ENCODE measurements around the gene RNF111.
A peak's percentile ranks its signal among the peaks of the same experiment; 100 is the strongest.
"Not testable (repeated sequence)": the region's sequence is repeated elsewhere in the genome, so short reads cannot be mapped to it uniquely, and the experiment has no call there.

The RNF111 gene

DNA sequence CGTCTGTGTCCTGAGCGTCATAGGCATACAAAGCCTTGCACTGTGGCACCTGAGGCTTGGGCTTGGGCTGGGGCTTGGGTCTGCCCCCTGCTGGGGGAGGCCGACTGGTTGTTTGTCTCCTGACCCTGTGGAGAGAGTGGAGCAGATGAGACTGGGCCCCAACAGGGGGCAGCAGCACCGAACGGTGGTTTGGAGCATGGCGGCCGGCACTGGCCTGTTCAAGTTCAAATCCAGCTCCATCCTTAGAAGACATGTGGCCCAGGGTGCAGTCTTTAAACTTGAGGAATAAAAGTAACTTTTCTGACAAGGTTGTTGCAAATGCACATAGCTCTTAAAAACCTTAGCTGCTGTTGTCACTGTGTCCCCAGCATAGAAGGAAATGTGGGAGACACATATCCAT lies 150.8 kb downstream of the RNF111 start:
- H3K9ac ChIP-seq, result no peak overlapping the region
- H3K36me3 ChIP-seq, result peaks cover 65 to 97% (median 76%) of the 10 kb centered on the region in 11 experiments
- no peak overlapping the region for H3K27ac ChIP-seq

DNA sequence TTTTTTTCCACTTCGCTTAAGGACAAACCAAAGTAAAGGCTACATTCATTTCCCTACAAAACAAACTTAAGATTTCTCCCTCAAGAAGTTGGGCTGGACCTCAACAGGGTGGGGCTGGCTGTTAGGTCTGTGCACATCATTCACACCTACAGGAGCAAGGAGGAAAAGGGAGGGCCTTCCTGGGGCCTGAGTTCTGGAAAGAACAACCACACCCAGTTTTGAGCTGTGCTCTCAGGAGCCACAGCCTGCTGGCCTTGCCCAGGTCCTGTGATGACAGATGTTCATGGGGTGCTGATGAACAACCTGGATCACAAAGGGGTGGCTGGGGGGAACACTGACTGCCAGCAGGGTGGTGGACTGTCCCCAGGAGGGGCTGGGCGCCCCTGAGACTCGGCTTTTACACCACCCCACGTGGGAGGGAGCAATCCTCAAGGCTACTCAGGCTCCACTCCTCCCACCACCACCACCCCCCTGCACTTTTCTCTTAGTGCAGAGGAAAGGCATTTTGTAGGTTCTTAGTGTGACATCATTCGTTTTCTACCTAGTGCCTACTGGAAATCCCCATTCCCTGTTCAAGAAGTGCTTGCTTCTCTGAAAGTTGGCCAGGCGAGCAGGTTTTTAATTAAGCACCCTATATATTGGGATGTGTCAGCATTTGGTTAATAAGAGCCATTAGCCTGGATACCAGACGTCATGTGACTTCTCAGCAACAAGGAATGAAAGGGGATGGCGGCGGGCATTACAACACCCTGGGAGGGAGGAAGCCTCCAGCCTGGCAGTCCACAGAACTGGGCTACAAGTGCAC lies 153.2 kb downstream of the RNF111 start:
- peaks cover 0 to 3% (median 0%) of the 10 kb centered on the region in 11 experiments; a peak in 1 of 22 replicates for H4K20me1 ChIP-seq
- H3K27ac ChIP-seq, result peak overlapping the region in 2 of 11 experiments; percentile 6 to 20; a peak in 1 of 22 replicates
- H3K4me3 ChIP-seq, result no peak overlapping the region
- H3K4me2 ChIP-seq, result peak overlapping the region in 2 of 11 experiments; percentile 9 to 23; a peak in 2 of 22 replicates
- peaks cover 41 to 85% (median 58%) of the 10 kb centered on the region in 11 experiments for H3K36me3 ChIP-seq
- TF ChIP-seq Cebpa-rat (IDR thresholded peaks at IDR 0.05), result no peak
- H3K9ac ChIP-seq, result peak overlapping the region in 2 of 11 experiments; percentile 7 to 25; a peak in 1 of 22 replicates
- peaks cover 0 to 25% (median 0%) of the 10 kb centered on the region in 10 experiments; a peak in 5 of 20 replicates for H3K4me1 ChIP-seq
- H3K27me3 ChIP-seq, result no peaks in the 10 kb centered on the region
- no peaks in the 10 kb centered on the region for H3K9me3 ChIP-seq (replicated peaks in 1 of 11)

More for the DNA sequence above, 150.8 kb downstream of the RNF111 start:
- H3K4me3 ChIP-seq, result no peak overlapping the region
- no peaks in the 10 kb centered on the region for H3K27me3 ChIP-seq
- no peaks in the 10 kb centered on the region for H3K9me3 ChIP-seq (replicated peaks in 1 of 11)
- H3K4me1 ChIP-seq, result peaks cover 0 to 25% (median 0%) of the 10 kb centered on the region in 10 experiments; a peak in 5 of 20 replicates
- TF ChIP-seq Cebpa-rat (IDR thresholded peaks at IDR 0.05), result no peak
- H4K20me1 ChIP-seq, result peaks cover 0 to 11% (median 0%) of the 10 kb centered on the region in 11 experiments; a peak in 1 of 22 replicates
- peak overlapping the region in 1 of 11 experiments; percentile 3; a peak in 1 of 22 replicates for H3K4me2 ChIP-seq

DNA sequence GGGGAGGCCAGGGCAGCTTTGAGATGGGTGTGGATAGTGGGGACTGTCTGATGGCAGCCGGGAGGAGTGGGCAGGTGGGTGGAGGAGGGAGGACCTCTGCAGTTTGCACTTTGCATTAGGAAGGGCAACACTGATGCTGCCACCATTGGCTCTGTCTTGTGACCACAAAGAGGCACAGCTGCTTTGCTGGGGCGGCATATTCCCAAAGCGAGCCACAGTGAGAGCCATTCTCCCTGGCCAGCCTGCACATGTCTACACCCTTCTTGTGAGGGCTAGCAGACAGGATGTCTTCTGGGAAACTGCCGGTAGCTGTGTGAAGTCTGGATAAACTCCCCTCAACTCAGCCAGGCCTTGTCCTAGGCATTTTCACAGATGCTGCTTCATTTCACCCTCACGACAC lies 155.8 kb downstream of the RNF111 start:
- Histone ChIP-seq H4K20me1 (no peaks in the 10 kb centered on the region), H3K36me3 (peaks cover 14 to 82% (median 35%) of the 10 kb centered on the region in 11 experiments), H3K27me3 (no peaks in the 10 kb centered on the region), H3K9ac (no peak overlapping the region), H3K4me1 (peaks cover 0 to 14% (median 0%) of the 10 kb centered on the region in 10 experiments; a peak in 4 of 20 replicates), H3K4me2 (no peak overlapping the region), H3K27ac (no peak overlapping the region), H3K4me3 (no peak overlapping the region), H3K9me3 (replicated peaks in 1 of 11) (no peaks in the 10 kb centered on the region)
- TF ChIP-seq Cebpa-rat (IDR thresholded peaks at IDR 0.05), result no peak

DNA sequence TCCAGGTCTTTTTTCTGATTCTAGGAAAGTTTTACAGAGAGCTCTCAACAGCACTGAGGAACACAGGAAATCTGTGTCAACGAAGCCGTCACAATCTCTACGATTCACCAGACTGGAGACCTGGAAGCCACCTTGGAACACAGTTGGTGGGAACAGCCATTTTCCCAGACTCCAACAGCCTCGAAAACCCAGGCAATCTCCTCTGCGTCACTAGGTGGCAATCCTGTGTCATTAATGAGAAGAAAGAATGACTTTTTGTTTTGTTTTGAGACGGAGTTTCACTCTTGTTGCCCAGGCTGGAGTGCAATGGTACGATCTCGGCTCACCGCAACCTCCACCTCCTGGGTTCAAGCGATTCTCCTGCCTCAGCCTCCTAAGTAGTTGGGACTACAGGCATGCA lies 157.1 kb downstream of the RNF111 start:
- peaks cover 0 to 12% (median 0%) of the 10 kb centered on the region in 10 experiments; a peak in 4 of 20 replicates for H3K4me1 ChIP-seq
- not testable (repeated sequence) for H3K4me3 ChIP-seq; H3K27ac ChIP-seq; H3K9me3 ChIP-seq (replicated peaks in 1 of 11); H3K27me3 ChIP-seq; H3K9ac ChIP-seq; H4K20me1 ChIP-seq; H3K4me2 ChIP-seq
- H3K36me3 ChIP-seq, result peaks cover 6 to 86% (median 21%) of the 10 kb centered on the region in 11 experiments; a peak in 21 of 22 replicates

Measured in BLaER1 treated with 17β-estradiol and CSF1 and Interleukin-3, amounts not matched to agents 10 nM and 100 nM (cell line).